IPS-18a (cell line): ENCODE results near the gene ALOX12.
"Not testable (repeated sequence)": the region's sequence is repeated elsewhere in the genome, so short reads cannot be mapped to it uniquely, and the experiment has no call there.

Experiments
- H3K27ac ChIP-seq: one replicate; pipeline ENCODE4 v1.5.1; 2013; ENCODE audit warnings: low read length
- H3K27me3 ChIP-seq: one replicate; pipeline ENCODE4 v1.6.1; 2013; ENCODE audit warnings: mild to moderate bottlenecking, low read length; ENCODE audit not compliant: control insufficient read depth, insufficient read depth
- H3K36me3 ChIP-seq: one replicate; pipeline ENCODE4 v1.6.1; 2013; ENCODE audit warnings: low read depth, low read length; ENCODE audit not compliant: control insufficient read depth
- H3K4me1 ChIP-seq: one replicate; pipeline ENCODE4 v1.6.1; 2013; ENCODE audit warnings: low read depth, low read length; ENCODE audit not compliant: control insufficient read depth
- H3K4me3 ChIP-seq: one replicate; pipeline ENCODE4 v1.5.1; 2013; ENCODE audit warnings: low read length
- H3K9ac ChIP-seq: one replicate; pipeline ENCODE4 v1.6.1; 2013; ENCODE audit warnings: mild to moderate bottlenecking, low read length, moderate library complexity
- H3K9me3 ChIP-seq: one replicate; pipeline ENCODE4 v1.6.1; 2013; ENCODE audit warnings: low read depth, low read length; ENCODE audit not compliant: control insufficient read depth

Gene ALOX12, protein sequence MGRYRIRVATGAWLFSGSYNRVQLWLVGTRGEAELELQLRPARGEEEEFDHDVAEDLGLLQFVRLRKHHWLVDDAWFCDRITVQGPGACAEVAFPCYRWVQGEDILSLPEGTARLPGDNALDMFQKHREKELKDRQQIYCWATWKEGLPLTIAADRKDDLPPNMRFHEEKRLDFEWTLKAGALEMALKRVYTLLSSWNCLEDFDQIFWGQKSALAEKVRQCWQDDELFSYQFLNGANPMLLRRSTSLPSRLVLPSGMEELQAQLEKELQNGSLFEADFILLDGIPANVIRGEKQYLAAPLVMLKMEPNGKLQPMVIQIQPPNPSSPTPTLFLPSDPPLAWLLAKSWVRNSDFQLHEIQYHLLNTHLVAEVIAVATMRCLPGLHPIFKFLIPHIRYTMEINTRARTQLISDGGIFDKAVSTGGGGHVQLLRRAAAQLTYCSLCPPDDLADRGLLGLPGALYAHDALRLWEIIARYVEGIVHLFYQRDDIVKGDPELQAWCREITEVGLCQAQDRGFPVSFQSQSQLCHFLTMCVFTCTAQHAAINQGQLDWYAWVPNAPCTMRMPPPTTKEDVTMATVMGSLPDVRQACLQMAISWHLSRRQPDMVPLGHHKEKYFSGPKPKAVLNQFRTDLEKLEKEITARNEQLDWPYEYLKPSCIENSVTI

DNA sequence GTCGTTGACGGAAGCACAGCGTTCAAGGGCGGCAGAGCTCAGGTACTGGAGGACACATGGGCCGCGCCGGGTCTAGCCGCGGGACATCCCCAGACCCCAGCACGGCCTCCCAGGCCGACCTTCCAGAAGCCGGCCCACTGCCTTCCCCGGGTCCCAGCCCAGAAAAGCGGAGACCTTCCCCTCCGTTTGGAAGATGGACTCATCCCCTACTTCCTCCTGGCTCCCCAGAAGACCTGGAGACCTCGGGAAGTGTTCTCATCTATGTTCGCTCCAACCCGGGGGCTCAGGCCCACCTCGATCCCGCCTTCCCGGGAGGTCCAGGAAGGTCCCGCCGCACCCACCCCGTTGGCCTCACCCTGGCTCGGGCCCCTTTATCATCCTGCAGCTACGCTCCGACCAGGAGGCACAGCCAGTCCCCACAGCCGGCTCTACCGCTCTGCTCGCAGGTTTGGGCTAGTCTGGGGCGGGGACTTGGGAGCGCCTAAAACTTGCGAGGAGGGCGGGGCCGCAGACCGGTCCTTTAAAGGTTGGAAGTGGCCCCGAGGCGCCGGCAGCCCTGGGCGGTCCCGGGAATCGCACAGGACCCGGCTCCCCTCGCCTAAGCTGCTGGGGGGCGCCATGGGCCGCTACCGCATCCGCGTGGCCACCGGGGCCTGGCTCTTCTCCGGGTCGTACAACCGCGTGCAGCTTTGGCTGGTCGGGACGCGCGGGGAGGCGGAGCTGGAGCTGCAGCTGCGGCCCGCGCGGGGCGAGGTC lies at the start of gene ALOX12:
Gene ALOX12 (plus strand): TSS at position 550 of the 756 bp plus-strand sequence. CDS start 69 bp downstream, at position 619.
- Histone ChIP-seq H3K27ac (no peak within 1 kb of the TSS), H3K9ac (peak within 1 kb of the TSS; percentile 39), H3K9me3 (no peaks in the 10 kb centered on the region), H3K4me1 (peaks cover 4% of the 10 kb centered on the region), H3K27me3 (peaks cover 37% of the 10 kb centered on the region), H3K36me3 (no peaks in the 10 kb centered on the region), H3K4me3 (peak within 1 kb of the TSS; percentile 68)

DNA sequence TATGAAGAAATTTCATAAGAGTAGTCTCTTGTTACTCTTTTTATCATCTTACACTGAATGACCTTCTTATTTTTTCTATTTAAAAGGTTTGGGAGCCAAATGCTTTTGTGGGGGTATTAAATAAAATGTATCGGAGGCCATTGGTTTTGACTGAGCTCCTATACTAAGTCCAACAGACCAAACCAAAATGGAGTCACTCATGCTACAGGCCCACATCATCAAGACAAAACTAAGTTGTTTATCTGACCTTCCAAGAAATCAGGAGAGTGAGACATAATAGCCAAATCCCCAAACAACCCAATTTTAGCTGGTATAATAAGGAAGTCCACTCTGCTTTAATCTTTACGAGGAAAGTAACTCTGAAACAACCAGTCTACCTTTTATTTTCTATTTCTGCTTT lies 48.1 kb upstream of the ALOX12 start:
- no peaks in the 10 kb centered on the region for H3K36me3 ChIP-seq
- no peak overlapping the region for H3K9ac ChIP-seq
- no peak overlapping the region for H3K4me3 ChIP-seq
- H3K4me1 ChIP-seq: no peaks in the 10 kb centered on the region
- no peaks in the 10 kb centered on the region for H3K9me3 ChIP-seq
- H3K27me3 ChIP-seq: no peaks in the 10 kb centered on the region
- H3K27ac ChIP-seq: no peak overlapping the region

DNA sequence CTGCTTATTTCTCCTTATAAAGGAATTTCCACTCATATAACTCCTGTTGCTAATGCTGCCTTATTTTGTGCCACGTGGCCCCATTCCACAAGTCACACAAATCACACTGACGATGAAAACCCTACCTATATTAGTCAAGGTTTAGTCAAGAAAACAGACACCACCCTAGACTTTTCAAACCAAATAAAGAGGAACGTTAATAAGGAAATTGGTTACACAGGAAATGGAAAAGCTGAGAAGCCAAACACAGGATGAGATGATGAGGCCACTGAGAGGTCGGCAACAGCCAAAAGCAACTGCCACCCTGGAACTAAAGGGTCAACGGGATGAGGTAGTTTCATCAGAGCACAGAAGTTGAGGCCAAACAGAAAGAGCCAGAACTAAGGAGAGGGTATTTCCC lies 47.3 kb upstream of the ALOX12 start:
- Histone ChIP-seq H3K4me3 (no peak overlapping the region), H3K9me3 (no peaks in the 10 kb centered on the region), H3K36me3 (no peaks in the 10 kb centered on the region), H3K9ac (no peak overlapping the region), H3K27me3 (no peaks in the 10 kb centered on the region), H3K27ac (no peak overlapping the region), H3K4me1 (no peaks in the 10 kb centered on the region)

DNA sequence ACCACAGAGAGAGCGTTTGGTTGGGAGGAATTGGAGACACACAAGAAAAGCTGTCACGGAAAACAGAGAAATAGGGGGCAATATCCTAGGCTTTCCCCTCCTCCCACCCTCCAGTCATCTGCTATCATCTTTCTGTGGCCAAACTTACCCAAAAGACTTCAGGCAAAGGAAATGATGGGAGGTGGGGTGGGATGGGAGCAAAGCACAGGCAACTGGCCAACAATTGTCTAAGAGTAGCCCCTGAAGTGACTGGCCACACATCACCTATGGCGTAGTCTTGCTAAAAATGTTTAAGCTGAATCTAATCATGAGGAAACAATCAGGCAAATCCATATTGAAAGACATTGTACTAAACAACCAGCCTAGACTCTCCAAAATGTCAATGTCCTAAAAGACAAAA lies 46.9 kb upstream of the ALOX12 start:
- Histone ChIP-seq H3K9ac (no peak overlapping the region), H3K4me3 (no peak overlapping the region), H3K36me3 (no peaks in the 10 kb centered on the region), H3K4me1 (no peaks in the 10 kb centered on the region), H3K9me3 (no peaks in the 10 kb centered on the region), H3K27me3 (no peaks in the 10 kb centered on the region), H3K27ac (no peak overlapping the region)

DNA sequence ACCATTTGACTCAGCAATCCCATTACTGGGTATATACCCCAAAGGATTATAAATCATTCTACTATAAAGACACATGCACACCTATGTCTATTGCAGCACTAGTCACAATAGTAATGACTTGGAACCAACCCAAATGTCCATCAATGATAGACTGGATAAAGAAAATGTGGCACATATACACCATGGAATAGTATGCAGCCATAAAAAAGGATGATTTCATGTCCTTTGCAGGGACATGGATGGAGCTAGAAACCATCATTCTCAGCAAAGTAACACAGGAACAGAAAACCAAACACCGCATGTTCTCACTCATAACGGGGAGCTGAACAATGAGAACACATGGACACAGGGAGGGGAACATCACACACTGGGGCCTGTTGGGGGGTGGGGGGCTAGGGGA lies 44.9 kb upstream of the ALOX12 start:
- H3K9ac ChIP-seq, H3K4me3 ChIP-seq, H3K27me3 ChIP-seq, H3K36me3 ChIP-seq, H3K9me3 ChIP-seq, H3K27ac ChIP-seq, H3K4me1 ChIP-seq: not testable (repeated sequence)

DNA sequence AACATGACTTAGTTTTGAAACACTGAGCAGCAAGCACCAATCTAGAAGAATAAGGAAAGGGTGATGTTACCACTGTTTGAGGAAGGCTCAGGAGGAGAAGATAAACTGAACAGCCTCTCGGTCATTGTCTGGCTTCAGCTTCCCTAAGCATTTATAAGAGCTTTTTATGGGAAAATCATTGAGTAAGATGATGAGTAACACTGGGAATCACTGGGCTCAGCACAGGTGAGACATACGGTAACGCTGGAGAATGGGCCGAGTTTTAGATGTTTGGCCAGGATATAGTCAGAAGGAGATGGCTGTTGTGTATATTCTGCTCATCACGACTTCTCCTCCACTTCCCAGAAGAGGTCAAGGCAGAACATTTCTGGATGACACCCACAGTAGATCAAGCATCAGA lies 42.2 kb upstream of the ALOX12 start:
- H3K9ac ChIP-seq: no peak overlapping the region

DNA sequence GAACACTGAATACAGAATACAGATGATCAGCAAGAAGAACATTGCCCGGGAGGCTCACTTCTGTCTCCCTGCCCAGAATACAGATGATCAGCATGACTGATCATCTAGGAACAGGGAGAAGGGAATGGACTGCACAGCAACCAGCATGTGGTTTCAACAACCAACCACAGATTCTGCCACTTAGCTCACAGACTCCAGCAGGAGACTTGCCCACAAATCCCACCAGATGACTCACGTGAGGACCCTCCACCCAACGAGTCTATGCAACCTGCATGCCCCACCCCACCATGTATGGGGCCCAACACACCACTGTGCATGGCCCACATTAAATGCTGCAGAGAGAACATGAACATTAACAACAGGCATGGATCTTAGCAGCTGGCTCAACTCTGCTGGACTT lies 36.1 kb upstream of the ALOX12 start:
- no peak overlapping the region for H3K9ac ChIP-seq
- no peaks in the 10 kb centered on the region for H3K9me3 ChIP-seq
- no peak overlapping the region for H3K4me3 ChIP-seq
- no peaks in the 10 kb centered on the region for H3K4me1 ChIP-seq
- H3K36me3 ChIP-seq: no peaks in the 10 kb centered on the region
- no peak overlapping the region for H3K27ac ChIP-seq
- no peaks in the 10 kb centered on the region for H3K27me3 ChIP-seq

More for the DNA sequence above, 42.2 kb upstream of the ALOX12 start:
- Histone ChIP-seq H3K4me3 (no peak overlapping the region), H3K36me3 (no peaks in the 10 kb centered on the region), H3K9me3 (no peaks in the 10 kb centered on the region), H3K27ac (no peak overlapping the region), H3K27me3 (no peaks in the 10 kb centered on the region), H3K4me1 (no peaks in the 10 kb centered on the region)

DNA sequence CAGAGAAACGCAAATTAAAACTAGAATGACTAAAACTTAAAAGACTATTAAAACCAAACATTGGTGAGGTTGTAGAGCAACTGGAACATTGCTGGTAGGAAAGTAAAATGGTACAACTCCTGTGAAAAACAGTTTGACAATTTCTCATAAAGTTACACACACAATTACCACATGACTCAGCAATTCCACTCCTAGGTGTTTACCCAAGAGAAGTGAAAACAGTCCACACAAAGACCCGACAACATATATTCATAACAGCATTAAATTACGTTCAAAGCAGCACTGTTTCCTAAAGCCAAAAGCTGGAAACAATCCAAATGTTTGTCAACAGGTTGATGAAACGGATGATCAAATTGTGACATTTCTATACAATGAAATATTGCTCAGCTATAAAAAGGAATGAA lies 26.5 kb upstream of the ALOX12 start:
- Histone ChIP-seq H3K27ac (no peak overlapping the region), H3K9ac (no peak overlapping the region), H3K36me3 (no peaks in the 10 kb centered on the region), H3K27me3 (no peaks in the 10 kb centered on the region), H3K9me3 (no peaks in the 10 kb centered on the region), H3K4me3 (no peak overlapping the region), H3K4me1 (no peaks in the 10 kb centered on the region)

DNA sequence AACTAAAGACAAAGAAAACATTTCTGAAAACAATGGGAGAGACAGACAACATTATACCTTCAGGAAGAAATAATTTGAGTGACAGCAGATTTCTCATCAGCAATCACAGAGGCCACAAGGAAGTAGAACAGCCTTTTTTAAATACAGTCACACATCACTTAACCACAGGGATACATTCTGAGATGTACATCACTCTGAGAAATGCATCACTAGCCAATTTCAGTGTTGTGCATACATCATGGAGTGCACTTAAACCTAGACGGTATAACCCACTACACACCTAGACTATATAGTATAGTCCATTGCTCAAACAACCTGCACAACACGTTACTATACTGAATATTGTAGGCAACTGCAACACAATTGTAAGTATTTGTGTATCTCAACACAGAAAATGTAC lies 24.9 kb upstream of the ALOX12 start:
- H3K4me3 ChIP-seq: no peak overlapping the region
- no peak overlapping the region for H3K9ac ChIP-seq
- no peaks in the 10 kb centered on the region for H3K4me1 ChIP-seq
- H3K36me3 ChIP-seq: no peaks in the 10 kb centered on the region
- no peak overlapping the region for H3K27ac ChIP-seq
- H3K27me3 ChIP-seq: no peaks in the 10 kb centered on the region
- no peaks in the 10 kb centered on the region for H3K9me3 ChIP-seq

DNA sequence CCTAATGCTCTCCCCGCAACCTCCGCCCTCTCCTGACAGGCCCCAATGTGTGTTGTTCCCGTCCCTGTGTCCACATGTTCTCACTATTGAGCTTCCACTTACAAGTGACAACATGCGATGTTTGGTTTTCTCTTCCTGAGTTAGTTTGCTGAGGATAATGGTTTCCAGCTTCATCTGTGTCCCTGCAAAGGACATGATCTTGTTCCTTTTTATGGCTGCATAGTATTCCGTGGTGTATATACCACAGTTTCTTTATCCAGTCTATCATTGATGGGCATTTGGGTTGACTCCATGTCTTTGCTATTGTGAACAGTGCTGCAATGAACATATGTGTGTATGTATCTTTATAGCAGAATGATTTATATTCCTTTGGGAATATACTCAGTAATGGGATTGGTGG lies 16.4 kb upstream of the ALOX12 start:
- H3K9me3 ChIP-seq, H3K36me3 ChIP-seq, H3K27ac ChIP-seq, H3K27me3 ChIP-seq, H3K4me1 ChIP-seq, H3K9ac ChIP-seq, H3K4me3 ChIP-seq: not testable (repeated sequence)

DNA sequence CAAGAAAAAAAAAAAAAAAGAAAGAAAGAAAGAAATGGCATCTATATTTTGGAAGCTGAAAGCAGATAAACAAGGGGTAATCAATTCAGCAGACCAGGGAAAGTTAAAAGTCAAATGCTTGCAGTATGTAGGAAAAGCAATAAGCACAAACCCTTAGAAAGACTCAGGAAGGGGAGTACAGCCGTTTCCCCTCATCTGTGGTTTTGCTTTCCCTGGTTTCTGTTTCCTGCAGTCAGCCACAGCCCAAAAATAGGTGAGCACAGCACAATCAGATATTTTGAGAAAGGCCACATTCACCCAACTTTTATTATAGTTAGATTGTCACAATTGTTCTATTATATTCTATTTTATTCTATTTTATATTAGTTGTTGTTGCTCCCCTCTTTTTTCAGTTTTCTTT lies 14.4 kb upstream of the ALOX12 start:
- H3K36me3 ChIP-seq: no peaks in the 10 kb centered on the region
- no peak overlapping the region for H3K9ac ChIP-seq
- no peak overlapping the region for H3K4me3 ChIP-seq
- no peaks in the 10 kb centered on the region for H3K9me3 ChIP-seq
- H3K4me1 ChIP-seq: no peaks in the 10 kb centered on the region
- no peak overlapping the region for H3K27ac ChIP-seq
- no peaks in the 10 kb centered on the region for H3K27me3 ChIP-seq
